ENCODE data around the gene CORO1A. TPM values are rescaled to one million over a fixed set of nuclear protein-coding genes. Genes with fewer than 3 reads are reported as not detected.
"Not testable (repeated sequence)": the region's sequence is repeated elsewhere in the genome, so short reads cannot be mapped to it uniquely, and the experiment has no call there.

CORO1A gene
- total and polyA plus RNA-seq, 11 donors, result 4.3 to 102 (median 8.5) TPM

- WGBS, 4 donors, result 85 to 94% (median 87%) methylated on average over 9 of the region's 9 CpGs
- TF ChIP-seq CTCF (IDR thresholded peaks at IDR 0.05) (no peak), POLR2A (IDR thresholded peaks at IDR 0.05) (no peak)
Measured at GRCh38 chr16:30186444-30186781, 3.0 kb downstream of the CORO1A start.

GRCh38 chr16:30186782-30187555 lies 3.6 kb downstream of the CORO1A start:
- ATAC-seq (no peak), DNase-seq (peak; percentile 64 to 90 (median 72))
- 61 to 64% (median 62%) methylated on average over 23 to 36 of the region's 36 CpGs for WGBS, 4 donors

More at GRCh38 chr16:30186444-30186781, 3.0 kb downstream of the CORO1A start:
- peak in 1 of 5 donors; percentile 55 for DNase-seq
- H3K27ac ChIP-seq, result peak overlapping the region in 4 of 12 donors; percentile 13 to 91 (median 46)
- H3K4me1 ChIP-seq, result peaks cover 0 to 40% (median 11%) of the 10 kb centered on the region in 12 donors
- peak overlapping the region in 4 of 12 donors; percentile 12 to 92 (median 42) for H3K4me3 ChIP-seq
- no peaks in the 10 kb centered on the region for H3K27me3 ChIP-seq
- H3K36me3 ChIP-seq, result peaks cover 0 to 22% (median 0%) of the 10 kb centered on the region in 9 donors
- intact Hi-C loops (cut with DNase I), result no loop called here
- no peak for ATAC-seq
- no peaks in the 10 kb centered on the region for H3K9me3 ChIP-seq

GRCh38 chr16:30187556-30187865 lies 4.1 kb downstream of the CORO1A start:
- Histone ChIP-seq H3K27ac (peak overlapping the region in 1 of 12 donors; percentile 91), H3K4me1 (peaks cover 0 to 34% (median 10%) of the 10 kb centered on the region in 12 donors), H3K27me3 (no peaks in the 10 kb centered on the region), H3K4me3 (peak overlapping the region in 1 of 12 donors; percentile 73), H3K36me3 (peaks cover 0 to 22% (median 0%) of the 10 kb centered on the region in 9 donors), H3K9me3 (no peaks in the 10 kb centered on the region)
- TF ChIP-seq CTCF (IDR thresholded peaks at IDR 0.05) (peak in 1 of 12 donors; percentile 2), POLR2A (IDR thresholded peaks at IDR 0.05) (no peak)
- 75 to 85% (median 80%) methylated on average over 4 to 9 of the region's 9 CpGs; no CpG with 5 or more reads in 1 of the 4 donors for WGBS, 4 donors
- ATAC-seq, result no peak
- intact Hi-C loops (cut with DNase I), result no loop called here
- no peak for DNase-seq

More at GRCh38 chr16:30186782-30187555, 3.6 kb downstream of the CORO1A start:
- intact Hi-C loops (cut with DNase I), result no loop called here
- Histone ChIP-seq H3K4me1 (peaks cover 0 to 40% (median 11%) of the 10 kb centered on the region in 12 donors), H3K9me3 (no peaks in the 10 kb centered on the region), H3K27me3 (no peaks in the 10 kb centered on the region), H3K4me3 (peak overlapping the region in 1 of 12 donors; percentile 73), H3K36me3 (peaks cover 0 to 22% (median 0%) of the 10 kb centered on the region in 9 donors), H3K27ac (peak overlapping the region in 2 of 12 donors; percentile 57 to 91)
- TF ChIP-seq POLR2A (IDR thresholded peaks at IDR 0.05) (no peak), CTCF (IDR thresholded peaks at IDR 0.05) (peak; percentile 45 to 85 (median 62))

GRCh38 chr16:30187971-30188561 lies 4.7 kb downstream of the CORO1A start:
- H3K4me3 ChIP-seq, result peak overlapping the region in 1 of 12 donors; percentile 73
- peaks cover 0 to 31% (median 9%) of the 10 kb centered on the region in 12 donors for H3K4me1 ChIP-seq
- peak in 1 of 5 donors; percentile 62 for DNase-seq
- 93 to 96% (median 94%) methylated on average over 9 to 23 of the region's 23 CpGs for WGBS, 4 donors
- H3K27ac ChIP-seq, result peak overlapping the region in 1 of 12 donors; percentile 91
- intact Hi-C loops (cut with DNase I), result no loop called here
- ATAC-seq, result no peak
- H3K9me3 ChIP-seq, result no peaks in the 10 kb centered on the region
- peaks cover 0 to 22% (median 0%) of the 10 kb centered on the region in 9 donors for H3K36me3 ChIP-seq
- TF ChIP-seq POLR2A (IDR thresholded peaks at IDR 0.05), result no peak
- no peak for TF ChIP-seq CTCF (IDR thresholded peaks at IDR 0.05)
- H3K27me3 ChIP-seq, result no peaks in the 10 kb centered on the region

- intact Hi-C loops (cut with DNase I); H3K4me3 ChIP-seq; DNase-seq; ATAC-seq; H3K9me3 ChIP-seq; H3K27me3 ChIP-seq; H3K27ac ChIP-seq: not testable (repeated sequence)
- WGBS, 4 donors, result 90 to 100% (median 92%) methylated on average over 4 to 6 of the region's 12 CpGs
- peaks cover 0 to 21% (median 1%) of the 10 kb centered on the region in 12 donors for H3K4me1 ChIP-seq
- H3K36me3 ChIP-seq, result peaks cover 0 to 21% (median 0%) of the 10 kb centered on the region in 9 donors
Measured at GRCh38 chr16:30191158-30191557, 7.8 kb downstream of the CORO1A start.

- H3K9me3 ChIP-seq; H3K4me3 ChIP-seq; H3K36me3 ChIP-seq; DNase-seq; H3K27ac ChIP-seq; H3K27me3 ChIP-seq; H3K4me1 ChIP-seq; intact Hi-C loops (cut with DNase I): not testable (repeated sequence)
- WGBS, 4 donors, result no CpG with 5 or more reads among the region's 21 CpGs
- ATAC-seq, result peak; percentile 4 to 21 (median 10)
Measured at GRCh38 chr16:30193098-30193497, 9.7 kb downstream of the CORO1A start.
